Tibial nerve (tissue), 3 donors: ENCODE measurements around the gene RUNX1.

Experiments used
- CTCF ChIP-seq, 5 experiments: fragments of 200-600 bp in 3 of 5; fragments of 450-650 bp in 2 of 5; sonication (generic) in 3 of 5; IDR thresholded peaks; one replicate each; pipeline ENCODE4 v1.5.1; 2016 to 2019; ENCODE audit warnings: antibody characterized with exemption in 5 of 5, mild to moderate bottlenecking in 3 of 5, moderate library complexity in 2 of 5
- POLR2A ChIP-seq, 2 donors: fragments of 450-650 bp; IDR thresholded peaks; one replicate each; pipeline ENCODE4 v1.6.1; 2017; ENCODE audit warnings: antibody characterized with exemption in 2 of 2, mild to moderate bottlenecking in 2 of 2, moderate library complexity in 2 of 2

DNA sequence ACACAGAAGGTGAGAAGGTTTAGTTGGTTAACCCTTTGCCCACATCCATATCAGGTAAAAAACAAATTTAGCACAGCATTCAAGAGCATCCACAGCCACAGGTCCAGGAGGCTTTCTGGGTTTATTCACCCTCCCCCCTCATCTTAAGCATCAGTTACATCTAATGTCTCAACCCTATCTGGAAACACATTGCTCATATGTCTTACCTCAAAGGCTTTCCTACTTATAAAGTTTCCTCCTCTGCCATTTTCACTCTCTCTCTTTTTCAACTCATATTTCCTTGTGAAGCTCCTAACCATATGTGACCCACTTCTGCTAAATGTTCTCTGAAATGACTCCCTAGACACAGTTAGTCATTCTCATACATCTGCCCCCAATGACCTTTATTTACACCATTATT is 47.9 kb upstream of the RUNX1 start:
- TF ChIP-seq CTCF (IDR thresholded peaks at IDR 0.05): no peak
- TF ChIP-seq POLR2A (IDR thresholded peaks at IDR 0.05): no peak
